ENCODE data around the gene BRIP1.
"Not testable (repeated sequence)": the region's sequence is repeated elsewhere in the genome, so short reads cannot be mapped to it uniquely, and the experiment has no call there.

BRIP1 gene

GRCh38 chr17:61723183-61723582 is 140.1 kb downstream of the BRIP1 start:
- no peak for DNase-seq

- no peak for DNase-seq
Observed at GRCh38 chr17:61722398-61722797, 140.9 kb downstream of the BRIP1 start.

GRCh38 chr17:61720016-61720795 is 143.1 kb downstream of the BRIP1 start:
- DNase-seq = no peak

DNA sequence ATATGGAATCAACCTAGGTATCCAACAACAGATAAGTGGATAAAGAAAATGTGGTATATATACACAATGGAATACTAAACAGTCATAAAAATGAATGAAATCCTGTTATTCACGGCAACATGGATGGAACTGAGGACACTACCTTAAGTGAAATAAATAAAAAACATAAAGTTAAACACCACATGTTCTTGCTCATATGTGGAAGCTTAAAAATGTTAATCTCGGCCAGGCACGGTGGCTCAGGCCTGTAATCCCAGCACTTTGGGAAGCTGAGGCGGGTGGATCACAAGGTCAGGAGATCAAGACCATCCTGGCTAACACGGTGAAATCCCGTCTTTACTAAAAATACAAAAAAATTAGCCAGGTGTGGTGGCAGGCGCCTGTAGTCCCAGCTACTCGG is 144.1 kb downstream of the BRIP1 start:
- not testable (repeated sequence) for DNase-seq

GRCh38 chr17:61718022-61718421 is 145.3 kb downstream of the BRIP1 start:
- no peak for DNase-seq

GRCh38 chr17:61717352-61717751 is 146.0 kb downstream of the BRIP1 start:
- no peak for DNase-seq

GRCh38 chr17:61716225-61716829 is 147.0 kb downstream of the BRIP1 start:
- no peak for DNase-seq

DNA sequence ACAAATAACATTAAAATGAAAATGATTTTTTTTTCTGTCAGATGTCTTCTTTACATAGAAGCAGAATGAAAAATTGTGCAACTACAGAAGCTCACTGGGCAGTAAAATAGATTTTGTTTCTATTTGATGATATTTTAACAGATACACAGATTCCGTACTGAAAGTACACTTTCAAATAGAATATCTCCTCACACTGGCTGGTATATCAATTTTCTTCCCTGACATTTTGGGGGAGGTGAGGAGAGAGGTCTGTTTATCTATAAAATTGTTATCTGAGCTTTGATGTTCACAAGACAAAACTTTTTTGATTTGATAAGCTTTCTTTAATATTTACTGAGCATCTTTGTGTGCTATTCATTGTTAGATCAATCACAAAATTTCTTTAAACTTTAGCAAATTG is 148.0 kb downstream of the BRIP1 start:
- DNase-seq = no peak

GRCh38 chr17:61714300-61714699 is 149.0 kb downstream of the BRIP1 start:
- no peak for DNase-seq

DNA sequence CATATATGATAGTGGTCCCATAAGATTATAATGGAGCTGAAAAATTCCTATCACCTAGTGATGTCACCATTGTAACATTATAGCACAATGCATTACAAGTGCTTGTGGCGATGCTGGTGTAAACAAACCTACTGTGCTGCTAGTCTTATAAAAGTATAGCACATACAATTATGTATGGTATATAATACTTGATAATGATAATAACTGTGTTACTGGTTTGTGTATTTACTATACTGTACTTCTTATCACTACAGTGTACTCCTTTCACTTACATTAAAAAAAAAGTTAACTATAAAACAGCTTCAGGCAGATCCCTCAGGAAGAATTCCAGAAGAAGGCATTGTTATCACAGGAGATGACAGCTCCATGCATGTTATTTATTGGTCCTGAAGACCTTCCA is 150.3 kb downstream of the BRIP1 start:
- DNase-seq = no peak

DNA sequence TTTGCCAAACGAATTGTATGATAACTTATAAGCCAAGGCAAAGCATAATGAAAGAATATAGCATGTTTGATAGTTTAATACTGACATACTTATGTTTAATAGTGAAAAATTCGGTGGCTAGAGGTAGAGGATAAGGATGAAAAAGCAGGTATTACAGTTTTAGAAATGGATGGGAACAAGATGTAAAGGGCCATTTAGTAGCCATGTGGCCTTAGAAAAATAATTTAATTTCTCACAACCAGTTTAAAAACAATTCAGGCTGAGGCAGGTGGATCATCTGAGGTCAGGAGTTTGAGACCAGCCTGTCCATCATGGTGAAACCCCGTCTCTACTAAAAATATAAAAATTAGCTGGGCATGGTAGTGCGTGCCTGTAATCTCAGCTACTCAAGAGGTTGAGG is 152.8 kb downstream of the BRIP1 start:
- DNase-seq = no peak

DNA sequence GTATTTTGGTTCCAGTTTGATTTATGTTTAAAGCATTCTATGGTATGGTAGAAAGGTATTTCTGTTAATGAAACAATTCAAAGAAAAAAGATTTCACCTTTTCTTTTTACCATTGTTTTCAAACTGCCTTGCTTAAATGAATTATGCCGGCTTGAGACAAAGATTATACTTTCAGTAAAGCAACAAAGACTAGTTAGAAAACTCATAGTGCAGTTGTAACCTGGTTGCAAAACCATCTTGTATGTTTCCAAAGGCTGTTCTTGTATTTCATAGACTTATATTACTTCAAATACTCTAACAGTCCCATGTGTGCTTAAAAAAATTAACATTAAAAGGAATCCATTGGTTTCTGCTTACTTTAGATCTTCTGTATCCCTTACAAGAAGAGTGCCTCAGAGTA is 153.8 kb downstream of the BRIP1 start:
- no peak for DNase-seq

DNA sequence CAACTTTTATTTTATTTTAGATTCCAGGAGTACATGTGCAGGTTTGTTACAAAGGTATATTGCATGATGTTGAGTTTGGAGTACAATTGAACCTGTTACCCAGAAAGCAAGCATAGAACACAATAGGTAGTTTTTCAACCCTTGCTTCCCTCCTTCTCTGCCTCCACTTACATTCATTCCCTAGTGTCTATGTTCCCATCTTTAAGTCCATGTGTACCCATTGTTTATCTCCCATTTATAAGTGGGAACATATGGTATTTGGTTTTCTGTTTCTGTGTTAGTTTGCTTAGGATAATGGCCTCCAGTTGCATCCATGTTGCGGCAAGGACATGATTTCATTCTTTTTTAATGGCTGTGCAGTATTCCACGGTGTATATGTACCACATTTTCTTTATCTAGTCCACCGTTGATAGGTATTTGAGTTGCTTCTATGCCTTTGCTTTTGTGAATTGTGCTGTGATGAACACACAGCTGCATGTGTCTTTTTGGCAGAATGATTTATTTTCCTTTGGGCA is 158.3 kb downstream of the BRIP1 start:
- DNase-seq = no peak

GRCh38 chr17:61702450-61702849 is 160.9 kb downstream of the BRIP1 start:
- no peak for DNase-seq

GRCh38 chr17:61701978-61702377 is 161.3 kb downstream of the BRIP1 start:
- DNase-seq = no peak

DNA sequence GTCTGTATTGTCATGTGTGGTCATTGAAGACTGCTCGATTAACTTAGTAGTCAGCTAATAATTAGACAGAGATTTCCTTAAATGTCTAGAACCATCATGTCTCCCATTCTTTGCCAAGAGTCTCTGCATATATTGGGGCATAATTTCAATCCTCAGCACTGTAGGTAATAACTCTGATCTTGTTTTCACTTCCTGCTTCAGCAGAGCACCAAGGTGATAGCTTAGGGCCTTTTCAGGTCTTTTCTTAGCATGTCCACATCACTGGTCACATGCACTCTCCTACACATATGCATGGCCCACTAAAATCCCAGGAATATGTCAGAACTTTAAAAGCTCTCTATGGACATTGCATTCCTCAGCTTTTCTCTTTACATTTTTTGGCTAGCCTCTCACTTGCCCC is 162.0 kb downstream of the BRIP1 start:
- no peak for DNase-seq

- DNase-seq = no peak
Observed at GRCh38 chr17:61700252-61700651, 163.1 kb downstream of the BRIP1 start.

- DNase-seq = no peak
Observed at GRCh38 chr17:61699694-61700093, 163.6 kb downstream of the BRIP1 start.

- DNase-seq = no peak
Observed at GRCh38 chr17:61699032-61699431, 164.3 kb downstream of the BRIP1 start.

DNA sequence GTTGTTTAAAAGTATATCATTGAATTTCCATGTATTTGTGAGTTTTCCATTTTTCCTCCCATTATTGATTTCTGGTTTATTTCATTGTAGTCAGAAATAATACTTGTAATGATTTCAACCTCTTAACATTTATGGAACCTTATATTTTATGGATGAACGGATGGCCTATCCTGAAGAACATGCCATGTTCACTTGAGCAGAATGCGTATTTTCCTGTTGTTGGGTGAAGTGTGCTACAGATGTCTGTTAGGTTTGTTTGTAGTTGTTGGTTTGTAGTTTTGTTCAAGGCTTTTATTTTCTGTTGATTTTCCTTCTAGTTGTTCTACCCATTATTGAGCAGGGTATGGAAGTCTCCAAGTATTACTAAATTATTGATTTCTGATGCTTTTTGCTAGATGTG is 165.1 kb downstream of the BRIP1 start:
- no peak for DNase-seq

GRCh38 chr17:61695779-61696337 is 167.5 kb downstream of the BRIP1 start:
- DNase-seq = no peak

DNA sequence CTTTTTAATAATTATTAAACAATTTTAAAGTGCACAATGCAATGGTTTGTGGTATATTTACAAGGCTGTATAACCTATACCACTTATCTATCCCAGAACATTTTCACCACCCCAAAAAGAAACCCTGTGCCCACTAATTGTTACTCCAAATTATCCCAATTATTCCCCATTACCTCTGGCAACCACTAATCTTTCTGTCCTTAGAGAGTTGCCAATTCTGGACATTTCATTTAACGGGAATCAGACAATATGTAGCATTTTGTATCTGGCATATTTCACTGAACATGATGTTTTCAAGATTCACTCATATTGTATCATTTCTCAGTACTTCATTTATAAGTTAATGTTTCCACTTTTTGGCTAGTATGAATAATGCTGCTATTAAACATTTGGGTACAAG is 169.2 kb downstream of the BRIP1 start:
- DNase-seq = no peak

GRCh38 chr17:61689610-61690180 is 173.6 kb downstream of the BRIP1 start:
- no peak for DNase-seq

DNA sequence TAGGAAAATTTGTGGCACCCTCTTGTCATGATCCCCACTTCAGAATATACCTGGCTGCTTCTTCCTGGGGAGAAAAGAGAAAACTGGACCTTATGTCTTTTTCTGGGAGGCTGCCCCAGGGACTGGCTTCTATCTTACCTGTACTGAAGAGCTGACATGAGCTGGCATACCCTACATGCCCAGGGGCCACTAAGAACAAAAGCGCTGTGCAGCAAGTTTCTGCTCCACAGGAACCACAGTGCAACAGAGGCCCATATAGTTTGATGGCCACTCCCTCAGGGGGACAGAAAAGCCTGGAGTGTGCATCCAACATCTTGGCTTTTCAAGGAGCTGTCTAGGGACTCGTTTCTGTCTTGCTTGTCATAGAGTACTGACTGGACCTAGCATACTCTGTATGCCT is 175.6 kb downstream of the BRIP1 start:
- DNase-seq = no peak
